GM18499 (cell line): ENCODE results near the gene BMPR1A.

ENCODE experiments used
- ATAC-seq: cut with Tn5 transposase; IDR thresholded peaks from one replicate; pipeline ENCODE4 v1.9.1; 2021; ENCODE audit warnings: moderate number of reproducible peaks; ENCODE audit not compliant: insufficient read depth, unreplicated experiment

Gene BMPR1A

DNA sequence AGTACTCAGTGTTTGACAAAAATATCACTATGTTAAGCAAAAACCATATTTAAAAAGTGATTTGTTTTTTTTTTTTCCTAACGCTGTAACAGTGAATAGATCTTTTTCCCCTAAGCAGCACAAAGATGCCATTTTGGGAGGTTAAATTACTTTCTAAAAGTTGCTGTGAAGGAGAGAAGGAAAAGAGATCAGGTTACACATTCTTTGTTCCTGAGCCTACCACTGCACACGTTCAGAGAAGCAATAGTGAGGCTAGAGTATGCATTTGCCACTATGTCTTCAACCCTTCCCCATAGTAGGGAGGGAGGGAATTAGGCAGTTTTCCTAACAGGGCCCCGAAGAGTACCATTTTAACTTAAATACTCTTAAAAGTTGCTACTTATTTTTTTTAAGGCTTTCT, 38.9 kb downstream of the BMPR1A start:
- ATAC-seq: no peak

GRCh38 chr10:86798025-86798424, 41.6 kb downstream of the BMPR1A start:
- ATAC-seq: no peak

DNA sequence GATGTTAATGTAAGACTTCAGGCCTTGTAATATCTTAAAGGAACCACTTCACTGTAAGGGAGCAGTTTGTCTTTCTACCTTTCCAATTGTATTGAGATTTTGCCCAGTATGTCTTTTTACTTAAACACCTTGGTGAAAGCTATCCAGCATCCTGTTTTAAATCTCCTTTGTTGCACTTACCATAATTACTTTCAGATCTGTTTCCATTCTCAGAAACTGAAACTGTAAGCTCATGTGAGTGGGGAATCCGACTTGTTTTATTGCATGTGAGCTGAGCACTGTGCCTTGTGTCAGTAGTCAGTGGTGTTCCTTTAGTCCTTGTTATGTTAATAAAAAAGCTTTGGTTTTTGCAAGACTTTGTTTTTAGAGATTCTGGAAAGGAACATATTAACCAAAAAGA, 42.2 kb downstream of the BMPR1A start:
- ATAC-seq: no peak

DNA sequence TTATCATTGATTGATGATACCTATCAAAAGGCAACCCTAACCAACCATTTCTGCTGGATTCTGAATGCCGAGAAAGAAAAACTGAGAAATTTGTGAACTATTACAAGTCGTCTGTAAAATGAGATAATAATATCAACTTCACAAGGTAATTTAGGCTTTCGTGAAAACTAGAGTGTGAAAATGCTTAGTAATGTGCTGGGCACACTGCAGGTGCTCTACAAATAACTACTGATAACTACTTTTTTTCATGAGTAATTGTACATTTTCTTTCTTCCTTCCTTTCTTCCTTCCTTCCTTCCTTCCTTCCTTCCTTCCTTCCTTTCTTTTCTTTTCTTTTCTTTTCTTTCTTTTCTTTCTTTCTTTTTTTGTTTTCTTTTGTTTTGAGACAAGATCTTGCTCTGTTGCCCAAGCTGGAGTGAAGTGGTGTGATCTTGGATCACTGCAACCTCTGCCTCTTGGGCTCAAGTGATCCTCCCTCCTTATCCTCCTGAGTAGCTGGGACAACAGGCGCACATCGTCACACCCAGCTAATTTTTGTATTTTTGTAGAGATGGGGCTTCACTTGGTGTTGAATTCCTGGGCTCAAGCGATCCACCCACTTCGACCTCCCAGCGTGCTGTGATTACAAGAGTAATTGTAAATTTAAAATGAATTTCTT, 42.9 kb downstream of the BMPR1A start:
- ATAC-seq: no peak

DNA sequence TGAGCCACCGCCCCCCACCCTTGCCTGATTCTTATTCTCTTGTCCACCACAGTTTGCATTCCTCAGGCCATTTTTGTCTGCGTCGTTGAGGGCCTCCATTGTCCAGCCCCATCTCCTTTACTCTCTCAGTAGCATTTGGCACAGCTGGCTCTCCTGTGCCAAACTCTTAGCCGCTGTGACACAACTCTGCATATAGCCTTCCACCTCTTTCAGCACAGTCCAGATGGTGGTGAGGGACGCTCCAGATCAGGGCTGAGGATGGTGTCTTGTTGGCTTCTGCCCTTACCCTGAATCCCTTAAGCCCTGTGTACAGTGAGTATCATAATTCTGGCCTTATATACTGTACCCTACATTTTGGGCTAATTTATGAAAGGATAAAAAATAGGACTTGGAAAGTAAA, 45.6 kb downstream of the BMPR1A start:
- no peak for ATAC-seq

DNA sequence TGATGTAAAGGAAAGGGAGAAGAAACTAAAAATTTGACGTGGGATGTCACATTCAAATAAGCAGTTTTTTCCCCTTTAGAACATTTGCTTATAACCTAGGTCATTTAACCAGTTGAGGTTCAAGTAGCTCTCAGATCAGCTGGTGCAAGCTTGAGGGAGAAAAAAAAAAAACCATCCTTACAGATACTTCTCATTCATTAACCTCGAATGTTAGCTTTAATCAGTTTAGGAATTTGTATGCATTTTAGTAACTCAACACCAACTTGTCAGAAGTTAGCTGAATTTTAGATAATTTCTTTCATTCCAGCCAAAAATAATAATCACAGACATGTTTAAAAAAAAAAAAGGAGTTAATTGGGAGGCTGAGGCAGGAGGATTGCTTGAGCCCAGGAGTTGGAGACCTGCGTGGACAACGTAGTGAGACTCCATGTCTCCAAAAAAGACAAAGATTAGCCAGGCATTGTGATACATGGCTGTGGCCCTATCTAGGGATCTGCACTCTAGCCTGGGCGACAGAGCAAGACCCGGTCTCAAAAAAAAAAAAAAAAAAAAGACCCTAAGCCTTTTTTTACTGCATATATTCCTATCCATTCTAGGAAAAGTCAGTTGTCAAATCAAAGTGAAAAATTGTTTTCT, 46.2 kb downstream of the BMPR1A start:
- no peak for ATAC-seq

DNA sequence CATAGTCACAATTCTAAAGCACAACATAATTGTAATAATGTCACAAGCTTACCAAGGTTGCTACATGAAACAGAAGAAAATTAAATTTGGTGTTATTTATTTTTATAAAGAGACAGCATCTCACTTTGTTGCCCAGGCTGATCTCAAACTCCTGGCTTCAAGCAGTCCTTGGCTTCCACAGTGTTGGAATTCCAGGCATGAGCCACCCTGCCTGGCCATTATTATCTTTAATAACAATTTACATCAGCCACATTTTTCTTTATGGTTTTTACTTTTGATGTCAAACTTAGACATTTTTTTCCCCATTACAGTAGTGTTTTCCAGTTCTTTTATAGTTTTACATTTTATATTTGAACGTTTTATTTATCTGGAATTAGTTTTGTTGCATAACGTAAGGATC, 46.7 kb downstream of the BMPR1A start:
- no peak for ATAC-seq

GRCh38 chr10:86804805-86805204, 48.4 kb downstream of the BMPR1A start:
- ATAC-seq: no peak

GRCh38 chr10:86813101-86813500, 56.7 kb downstream of the BMPR1A start:
- ATAC-seq: no peak

DNA sequence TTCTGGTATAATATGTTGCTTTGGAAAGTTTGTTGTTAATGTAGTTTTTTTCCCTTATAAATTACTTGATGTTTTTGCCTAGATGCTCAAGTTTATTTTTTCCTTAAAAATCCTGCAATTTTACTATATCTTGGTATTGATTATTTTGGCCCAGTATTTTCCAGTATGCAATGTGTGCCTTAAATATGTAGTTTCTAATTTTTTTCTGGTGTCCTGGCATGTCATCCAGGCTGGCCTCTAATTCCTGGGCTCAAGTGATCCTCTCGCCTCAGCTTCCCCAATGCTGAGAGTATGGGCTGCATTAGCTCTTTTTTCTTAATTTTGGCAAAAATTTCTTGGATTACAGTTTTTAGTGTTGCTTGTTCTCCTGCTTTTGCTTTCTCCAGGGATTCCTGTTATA, 57.6 kb downstream of the BMPR1A start:
- ATAC-seq: no peak

DNA sequence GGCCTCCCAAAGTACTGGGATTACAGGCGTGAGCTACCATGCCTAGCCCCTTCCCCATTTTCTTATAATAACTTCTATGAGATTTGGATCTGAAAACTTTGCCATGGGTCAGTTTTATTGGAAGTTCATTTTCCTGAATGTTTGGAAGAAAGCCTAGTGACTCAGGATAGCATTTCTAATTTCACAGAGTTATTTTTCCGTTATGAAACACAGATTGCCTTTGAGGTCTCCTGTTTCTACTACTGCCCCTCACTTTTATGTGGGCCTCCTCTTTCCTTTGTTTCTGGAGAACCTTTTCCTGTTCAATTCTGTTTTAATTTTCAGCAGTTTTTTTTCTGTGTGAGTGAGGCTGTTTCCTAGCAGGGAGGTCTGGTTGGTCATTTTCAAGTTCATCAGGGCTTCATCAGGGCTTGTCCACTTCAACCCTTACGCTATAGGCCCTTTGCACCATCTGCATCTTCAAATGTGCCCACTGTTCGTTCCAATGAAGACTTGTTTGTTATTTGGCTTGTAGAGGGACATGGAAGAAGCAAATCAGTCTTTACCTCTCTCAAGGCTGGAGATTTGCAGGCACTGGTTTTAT, 58.7 kb downstream of the BMPR1A start:
- ATAC-seq: no peak

GRCh38 chr10:86815640-86816039, 59.2 kb downstream of the BMPR1A start:
- ATAC-seq: no peak

DNA sequence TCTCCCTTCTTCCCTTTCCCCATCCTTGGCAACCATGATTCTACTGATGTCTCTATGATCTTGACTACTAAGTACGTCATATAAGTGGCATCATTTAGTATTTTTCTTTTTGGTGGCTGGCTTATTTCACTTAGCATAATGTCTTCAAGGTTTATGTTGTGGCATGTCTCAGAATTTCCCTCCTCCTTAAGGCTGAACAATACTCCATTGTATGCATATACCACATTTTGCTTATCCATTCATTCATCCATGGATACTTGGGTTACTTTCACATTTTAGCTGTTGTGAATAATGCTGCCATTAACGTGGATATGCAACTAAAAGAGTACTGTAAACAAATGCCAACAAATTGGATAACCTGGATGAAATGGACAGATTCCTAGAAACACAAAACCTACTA, 60.8 kb downstream of the BMPR1A start:
- ATAC-seq: no peak

- ATAC-seq: no peak
Measured at GRCh38 chr10:86819567-86819966, 63.1 kb downstream of the BMPR1A start.

GRCh38 chr10:86820509-86820908, 64.1 kb downstream of the BMPR1A start:
- no peak for ATAC-seq

- no peak for ATAC-seq
Measured at GRCh38 chr10:86821388-86821999, 65.1 kb downstream of the BMPR1A start.

- no peak for ATAC-seq
Measured at GRCh38 chr10:86823565-86823964, 67.1 kb downstream of the BMPR1A start.

- no peak for ATAC-seq
Measured at GRCh38 chr10:86824151-86824550, 67.7 kb downstream of the BMPR1A start.

DNA sequence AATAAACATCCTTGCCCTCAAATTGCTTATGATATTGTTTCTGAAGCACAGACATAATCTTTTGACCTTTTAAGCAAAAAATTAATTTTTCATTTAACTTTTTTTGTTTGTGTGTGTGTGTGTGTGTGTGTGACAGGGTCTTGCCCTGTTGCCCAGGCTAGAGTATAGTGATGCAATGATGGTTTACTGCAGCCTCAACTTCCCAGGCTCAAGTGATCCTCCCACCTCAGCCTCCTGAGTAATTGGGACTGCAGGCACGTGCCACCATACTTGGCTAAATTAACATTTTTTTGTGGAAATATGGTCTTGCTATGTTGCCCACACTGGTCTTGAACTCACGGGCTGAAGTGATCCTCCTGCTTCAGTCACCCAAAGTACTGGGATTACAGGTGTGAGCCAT, 68.9 kb downstream of the BMPR1A start:
- no peak for ATAC-seq

GRCh38 chr10:86827639-86828038, 71.2 kb downstream of the BMPR1A start:
- no peak for ATAC-seq

DNA sequence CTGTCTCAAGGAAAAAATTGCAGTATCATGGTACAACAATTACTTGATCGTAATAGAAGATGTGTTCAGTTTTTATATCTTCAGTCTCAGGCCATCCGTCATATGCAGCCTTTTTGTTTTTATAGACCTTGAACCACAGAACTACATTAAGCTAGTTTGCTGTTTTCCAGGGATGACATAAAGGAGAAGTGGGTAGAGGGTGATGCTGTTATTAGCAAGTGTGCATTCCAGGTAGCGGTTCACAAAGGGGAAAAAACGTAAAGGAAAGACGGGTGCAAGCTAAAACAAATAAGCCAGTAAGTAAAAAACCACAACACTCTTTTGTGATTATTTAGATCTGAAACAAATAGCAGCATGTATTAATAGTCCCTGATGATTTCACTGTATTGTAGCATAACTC, 71.7 kb downstream of the BMPR1A start:
- no peak for ATAC-seq

- ATAC-seq: no peak
Measured at GRCh38 chr10:86829472-86829871, 73.1 kb downstream of the BMPR1A start.
